Heart left ventricle (tissue), 16 donors: ENCODE results near the gene PACS2. TPM values are rescaled to one million over a fixed set of nuclear protein-coding genes. Genes with fewer than 3 reads are reported as not detected.
A peak's percentile ranks its signal among the peaks of the same experiment; 100 is the strongest.

Experiments used
- ATAC-seq, 4 donors: fragments of 200-7000 bp; cut with Tn5 transposase; one replicate each; pipeline ENCODE4 v1.9.1; 2020 to 2022; ENCODE audit warnings: moderate library complexity in 4 of 4, mild to moderate bottlenecking in 3 of 4, moderate number of reproducible peaks in 1 of 4
- DNase-seq, 5 donors: peaks; one replicate each; pipeline ENCODE4 v3.0.0-alpha.2; 2020
- H3K27ac ChIP-seq, 12 donors: fragments of 200-600 bp; sonication (generic) in 4 of 12; one replicate each; pipeline versions ENCODE4 v1.5.0 to v1.8.0; 2016 to 2022; ENCODE audit warnings: mild to moderate bottlenecking in 2 of 12
- H3K27me3 ChIP-seq, 9 donors: fragments of 200-600 bp; sonication (generic) in 2 of 9; one replicate each; pipeline versions ENCODE4 v1.5.1 to v1.8.0; 2016 to 2022; ENCODE audit warnings: mild to moderate bottlenecking in 3 of 9
- H3K36me3 ChIP-seq, 9 donors: fragments of 200-600 bp; sonication (generic) in 2 of 9; one replicate each; pipeline versions ENCODE4 v1.5.0 to v1.8.0; 2018 to 2022; ENCODE audit warnings: mild to moderate bottlenecking in 2 of 9
- H3K4me1 ChIP-seq, 12 donors: fragments of 200-600 bp; sonication (generic) in 4 of 12; one replicate each; pipeline versions ENCODE4 v1.5.0 to v1.8.0; 2016 to 2022; ENCODE audit warnings: mild to moderate bottlenecking in 3 of 12
- H3K4me3 ChIP-seq, 12 donors: fragments of 200-600 bp; sonication (generic) in 4 of 12; one replicate each; pipeline versions ENCODE4 v1.5.0 to v1.8.0; 2017 to 2022; ENCODE audit warnings: mild to moderate bottlenecking in 9 of 12, moderate library complexity in 4 of 12
- H3K9me3 ChIP-seq, 12 donors: fragments of 200-600 bp; sonication (generic) in 4 of 12; one replicate each; pipeline versions ENCODE4 v1.5.0 to v1.8.0; 2016 to 2022; ENCODE audit warnings: mild to moderate bottlenecking in 1 of 12
- POLR2A ChIP-seq, 2 donors: fragments of 450-650 bp; IDR thresholded peaks; one replicate each; pipeline ENCODE4 v1.6.1; 2017; ENCODE audit warnings: antibody characterized with exemption in 2 of 2, mild to moderate bottlenecking in 2 of 2, moderate library complexity in 2 of 2
- WGBS, 4 donors: extraction: QIAGEN DNeasy Blood & Tissue Kit in 2 of 4; methylation state at CpG; one replicate each; pipeline versions ENCODE4 v1.1.5 to v1.1.7; 2013 to 2018; 5-methylcytosine and 5-hydroxymethylcytosine counted together
- intact Hi-C, 10 donors: fragments of 100-400 bp; cut with DNase I; formaldehyde crosslinking; loops; one replicate each; pipeline versions ENCODE4 v1.11.1 to v1.14.2; 2022
- polyA plus RNA-seq, 2 donors: library from polyadenylated mRNA; stranded (reverse); fragments of 200-250 nt; gene quantifications; one replicate each; pipeline ENCODE4 v1.2.3, GENCODE V29; 2013
- total RNA-seq, 9 donors: library from RNA; depleted of rRNA in 2 of 9; stranded (reverse); fragments of >200 nt in 2 of 9; fragmentation: NEBNext Ultra II Directional in 3 of 9; extraction: Animal tissue kit (Norgen Biotek cat#: 25700) in 3 of 9; gene quantifications; one replicate each; pipeline versions ENCODE4 v1.1.0 to v1.2.4, GENCODE V29; 2016 to 2023
- TF ChIP-seq, protein P1 (sequence below), 12 donors: fragments of 200-600 bp; sonication (generic) in 4 of 12; IDR thresholded peaks; one replicate each; pipeline versions ENCODE4 v1.5.0 to v1.8.0; 2018 to 2022; ENCODE audit warnings: antibody characterized with exemption in 12 of 12, mild to moderate bottlenecking in 5 of 12
- donor health status: ischemic (EF 13 %, LVEDD 7.1; RV severe dilation, severe dysfunction).
- donor health status: healthy with polysubstance abuse.
- donor health status: DM: no; HTN: yes; CAD: no.
- donor health status: DM: no; HTN: no; CAD: no.
- donor health status: ischemic (EF 25% LVEDD 6.9; RV normal size, moderate dysfunction).
- donor health status: ischemic (EF 25% LVEDD 5.7; RV mildly dilated, moderate dysfunction).
- donor health status: healthy.
- donor health status: DM: yes; HTN: yes; CAD: no.
- donor health status: ischemic (EF 35%, LVEDD 5.7; RV mildly dilated, moderate dysfunction).
- donor health status: nonischemic (EF 11% LVEDD 7.7; RV severe dilation, severe dysfunction).
- donor health status: DM: yes; HTN: yes; CAD: no.
- donor health status: PGD.
- donor health status: ischemic (EF 29% LVEDD 5.4; RV normal size, mild dysfunction).
- donor health status: nonischemic (EF 23%, LVEDD 6.1; RV moderate dilation, normal function).

The PACS2 gene
- total and polyA plus RNA-seq, 11 donors, result 47.3 to 90.3 (median 60.8) TPM

DNA sequence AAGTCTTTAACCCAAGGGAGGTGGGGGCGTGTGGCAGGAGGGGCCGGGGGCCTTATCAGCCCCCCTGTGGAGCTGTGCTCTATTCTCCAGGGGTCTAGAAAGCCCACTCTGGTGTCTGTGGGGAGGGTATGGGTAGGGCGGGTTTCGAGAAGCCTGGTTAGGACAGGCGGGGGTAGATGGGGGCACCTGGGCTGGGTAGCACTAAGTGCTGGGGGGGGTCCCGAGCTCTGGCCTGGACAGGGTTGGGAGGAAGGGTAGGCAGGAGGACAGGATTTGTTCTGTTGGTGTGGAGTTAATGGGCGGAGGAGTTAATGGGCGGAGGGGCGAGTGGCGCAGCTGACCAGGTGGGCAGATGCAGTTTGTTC is 2.0 kb downstream of the PACS2 start:
- DNase-seq, result no peak
- no peak for ATAC-seq
- 89 to 98% (median 91%) methylated on average over 8 to 10 of the region's 10 CpGs for WGBS, 4 donors
- TF ChIP-seq POLR2A (IDR thresholded peaks at IDR 0.05), result no peak
- TF ChIP-seq, protein P1, sequence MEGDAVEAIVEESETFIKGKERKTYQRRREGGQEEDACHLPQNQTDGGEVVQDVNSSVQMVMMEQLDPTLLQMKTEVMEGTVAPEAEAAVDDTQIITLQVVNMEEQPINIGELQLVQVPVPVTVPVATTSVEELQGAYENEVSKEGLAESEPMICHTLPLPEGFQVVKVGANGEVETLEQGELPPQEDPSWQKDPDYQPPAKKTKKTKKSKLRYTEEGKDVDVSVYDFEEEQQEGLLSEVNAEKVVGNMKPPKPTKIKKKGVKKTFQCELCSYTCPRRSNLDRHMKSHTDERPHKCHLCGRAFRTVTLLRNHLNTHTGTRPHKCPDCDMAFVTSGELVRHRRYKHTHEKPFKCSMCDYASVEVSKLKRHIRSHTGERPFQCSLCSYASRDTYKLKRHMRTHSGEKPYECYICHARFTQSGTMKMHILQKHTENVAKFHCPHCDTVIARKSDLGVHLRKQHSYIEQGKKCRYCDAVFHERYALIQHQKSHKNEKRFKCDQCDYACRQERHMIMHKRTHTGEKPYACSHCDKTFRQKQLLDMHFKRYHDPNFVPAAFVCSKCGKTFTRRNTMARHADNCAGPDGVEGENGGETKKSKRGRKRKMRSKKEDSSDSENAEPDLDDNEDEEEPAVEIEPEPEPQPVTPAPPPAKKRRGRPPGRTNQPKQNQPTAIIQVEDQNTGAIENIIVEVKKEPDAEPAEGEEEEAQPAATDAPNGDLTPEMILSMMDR (IDR thresholded peaks at IDR 0.05), result no peak
- H3K4me1 ChIP-seq, result peaks cover 0 to 41% (median 34%) of the 10 kb centered on the region in 12 donors
- intact Hi-C loops, result loop anchor here in 3 of 10 donors (5.0 kb wide), 1 partner anchor 36 kb away; no protein-coding TSS in a partner anchor
- H3K27me3 ChIP-seq, result no peaks in the 10 kb centered on the region
- no peaks in the 10 kb centered on the region for H3K36me3 ChIP-seq
- peak overlapping the region in 3 of 12 donors; percentile 5 to 86 (median 75) for H3K27ac ChIP-seq
- H3K9me3 ChIP-seq, result no peaks in the 10 kb centered on the region
- H3K4me3 ChIP-seq, result peak overlapping the region in 3 of 12 donors; percentile 71 to 90 (median 80)

DNA sequence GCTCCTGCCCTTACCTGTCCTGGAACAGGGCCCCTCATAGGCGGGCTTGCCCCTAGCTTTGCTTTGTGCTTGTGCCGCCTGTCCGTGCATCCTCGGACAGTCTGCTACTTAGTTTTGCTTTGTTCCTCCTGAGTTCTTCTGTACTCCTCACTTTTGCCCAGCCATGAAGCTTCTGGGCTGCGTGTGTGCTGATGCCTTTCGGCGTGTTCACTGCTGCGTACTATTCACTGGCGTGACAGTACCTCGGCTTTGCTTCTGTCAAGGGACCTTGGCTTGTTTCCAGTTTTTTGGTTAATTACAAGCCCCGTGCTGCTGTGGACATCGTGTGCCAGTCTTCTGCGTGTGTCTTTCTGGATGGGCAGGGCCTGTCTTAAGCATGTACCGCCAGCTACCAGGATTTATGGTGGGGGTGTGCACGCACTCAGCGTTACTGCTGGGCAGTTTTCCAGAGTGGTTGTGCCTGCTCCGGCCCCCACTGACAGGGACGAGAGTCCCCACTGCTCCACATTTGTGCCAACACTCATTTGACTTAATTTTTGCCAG is 2.5 kb downstream of the PACS2 start:
- intact Hi-C loops, result loop anchor here in 3 of 10 donors (5.0 kb wide), 1 partner anchor 35 kb away; no protein-coding TSS in a partner anchor
- no peak for DNase-seq
- no peak for ATAC-seq

DNA sequence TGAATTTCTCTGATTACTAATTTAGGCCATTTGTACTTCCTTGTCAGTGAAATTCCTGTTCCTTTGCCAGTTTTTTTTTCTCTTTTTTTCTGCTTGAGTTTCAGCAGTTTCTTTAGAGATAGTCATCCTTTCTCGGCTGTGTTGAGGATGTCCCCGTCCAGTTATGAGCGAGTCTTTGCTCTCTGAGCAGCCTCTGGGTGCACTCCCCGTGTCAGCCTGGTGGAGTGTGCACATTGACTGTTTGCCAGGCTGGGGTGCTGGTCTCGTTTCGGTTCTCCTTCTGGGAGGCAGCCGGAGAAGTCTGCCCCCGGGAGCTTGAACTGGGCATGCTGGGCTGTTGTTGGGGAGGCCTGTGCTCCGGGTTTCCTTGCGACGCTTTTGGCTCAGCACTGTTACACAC is 3.0 kb downstream of the PACS2 start:
- DNase-seq (no peak), ATAC-seq (peak in 1 of 4 donors; percentile 21)
- WGBS, 4 donors, result 44 to 68% (median 50%) methylated on average over 11 of the region's 11 CpGs
- Histone ChIP-seq H3K27me3 (no peaks in the 10 kb centered on the region), H3K27ac (peak overlapping the region in 5 of 12 donors; percentile 2 to 75 (median 19)), H3K4me3 (peak overlapping the region in 1 of 12 donors; percentile 15), H3K9me3 (no peaks in the 10 kb centered on the region), H3K4me1 (peaks cover under 1 to 43% (median 34%) of the 10 kb centered on the region in 12 donors), H3K36me3 (no peaks in the 10 kb centered on the region)
- TF ChIP-seq, protein P1 (IDR thresholded peaks at IDR 0.05), result peak in 1 of 12 donors; percentile 20
- no peak for TF ChIP-seq POLR2A (IDR thresholded peaks at IDR 0.05)
- intact Hi-C loops, result loop anchor here in 3 of 10 donors (5.0 kb wide), 1 partner anchor 35 kb away; no protein-coding TSS in a partner anchor

More for the DNA sequence above, 2.5 kb downstream of the PACS2 start:
- peak overlapping the region in 6 of 12 donors; percentile 2 to 86 (median 26) for H3K27ac ChIP-seq
- H3K27me3 ChIP-seq, result no peaks in the 10 kb centered on the region
- TF ChIP-seq, protein P1 (IDR thresholded peaks at IDR 0.05), result no peak
- TF ChIP-seq POLR2A (IDR thresholded peaks at IDR 0.05), result no peak
- 56 to 68% (median 59%) methylated on average over 18 of the region's 18 CpGs for WGBS, 4 donors
- H3K4me1 ChIP-seq, result peaks cover 0 to 41% (median 34%) of the 10 kb centered on the region in 12 donors
- H3K36me3 ChIP-seq, result no peaks in the 10 kb centered on the region
- no peaks in the 10 kb centered on the region for H3K9me3 ChIP-seq
- peak overlapping the region in 1 of 12 donors; percentile 15 for H3K4me3 ChIP-seq

DNA sequence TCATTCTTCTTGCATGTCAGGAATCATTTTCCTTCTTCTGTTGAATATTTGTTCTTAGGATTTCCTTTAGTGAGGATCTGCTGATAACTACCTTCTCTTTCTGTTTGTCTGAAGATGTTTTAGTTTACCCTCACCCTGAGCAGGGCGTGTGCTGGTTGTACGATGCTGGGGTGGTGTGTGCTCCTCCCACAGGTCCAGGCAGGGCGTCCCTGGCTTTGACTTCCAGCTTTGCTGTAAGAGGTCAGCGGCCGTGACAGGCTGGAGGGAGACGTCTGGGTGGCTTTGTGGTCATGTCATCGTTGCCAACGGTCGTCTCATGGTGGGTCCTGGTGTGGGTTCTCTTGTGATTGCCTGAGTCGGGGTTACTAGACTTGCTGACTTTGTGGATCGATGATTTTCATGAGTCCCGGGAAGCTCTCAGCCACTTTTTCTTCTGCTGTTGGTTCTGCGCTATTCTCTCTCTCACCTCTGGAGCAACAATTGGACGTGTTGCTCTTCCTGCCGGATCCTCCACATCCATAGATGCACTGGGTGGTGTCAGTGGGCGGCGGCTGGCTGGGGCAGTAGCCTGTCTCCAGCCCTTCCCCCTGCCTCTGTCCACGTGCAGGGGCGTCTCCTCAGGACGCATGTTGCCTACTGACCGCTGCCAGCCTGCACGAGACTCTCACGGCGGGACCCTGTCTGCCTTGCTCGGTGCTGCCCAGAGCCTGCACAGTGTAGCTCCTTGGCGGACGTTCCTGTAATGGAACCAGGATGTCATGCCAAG is 8.4 kb downstream of the PACS2 start:
- ATAC-seq (peak in 3 of 4 donors; percentile 16 to 19 (median 16)), DNase-seq (no peak)
- Histone ChIP-seq H3K4me3 (no peak overlapping the region), H3K27me3 (no peaks in the 10 kb centered on the region), H3K9me3 (no peaks in the 10 kb centered on the region), H3K4me1 (peaks cover 15 to 58% (median 50%) of the 10 kb centered on the region in 12 donors), H3K36me3 (no peaks in the 10 kb centered on the region), H3K27ac (peak overlapping the region in 4 of 12 donors; percentile 63 to 84 (median 74))
- TF ChIP-seq POLR2A (IDR thresholded peaks at IDR 0.05), result no peak
- TF ChIP-seq, protein P1 (IDR thresholded peaks at IDR 0.05), result no peak
- 60 to 66% (median 66%) methylated on average over 20 to 27 of the region's 27 CpGs for WGBS, 4 donors
- intact Hi-C loops, result no loop called here
